ENCODE data around the gene KCNIP4. TPM values are rescaled to one million over a fixed set of nuclear protein-coding genes. Genes with fewer than 3 reads are reported as not detected.

KCNIP4 gene
- total RNA-seq, 2 donors from 2014 or later, result 1.2 TPM; not detected in 1

DNA sequence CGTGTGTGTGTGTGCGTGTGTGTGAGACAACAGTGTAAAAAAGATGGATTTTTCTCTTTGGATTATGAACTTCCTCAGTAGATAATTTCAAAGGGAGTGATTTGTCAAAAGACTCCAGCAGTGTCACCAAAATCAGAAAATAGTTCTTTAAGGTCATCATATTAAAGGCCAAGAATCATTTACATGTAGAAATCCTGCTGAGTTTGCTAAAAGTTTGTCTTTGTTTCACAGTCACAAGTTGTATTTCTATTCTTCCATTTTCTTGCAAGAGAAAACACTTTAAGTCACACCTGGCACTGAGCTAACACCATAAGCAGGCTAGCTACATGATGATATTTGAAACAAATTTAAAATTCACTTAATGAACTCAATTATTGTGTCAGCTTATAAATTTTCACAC is 1025.6 kb downstream of the KCNIP4 start:
- no peaks in the 10 kb centered on the region for H3K4me1 ChIP-seq (replicated peaks)
- H3K9me3 ChIP-seq, result no peaks in the 10 kb centered on the region
- no peak overlapping the region for H3K4me3 ChIP-seq
- no peaks in the 10 kb centered on the region for H3K36me3 ChIP-seq
- no peak for DNase-seq (ENCODE audit: low spot score)
- TF ChIP-seq, protein P1, sequence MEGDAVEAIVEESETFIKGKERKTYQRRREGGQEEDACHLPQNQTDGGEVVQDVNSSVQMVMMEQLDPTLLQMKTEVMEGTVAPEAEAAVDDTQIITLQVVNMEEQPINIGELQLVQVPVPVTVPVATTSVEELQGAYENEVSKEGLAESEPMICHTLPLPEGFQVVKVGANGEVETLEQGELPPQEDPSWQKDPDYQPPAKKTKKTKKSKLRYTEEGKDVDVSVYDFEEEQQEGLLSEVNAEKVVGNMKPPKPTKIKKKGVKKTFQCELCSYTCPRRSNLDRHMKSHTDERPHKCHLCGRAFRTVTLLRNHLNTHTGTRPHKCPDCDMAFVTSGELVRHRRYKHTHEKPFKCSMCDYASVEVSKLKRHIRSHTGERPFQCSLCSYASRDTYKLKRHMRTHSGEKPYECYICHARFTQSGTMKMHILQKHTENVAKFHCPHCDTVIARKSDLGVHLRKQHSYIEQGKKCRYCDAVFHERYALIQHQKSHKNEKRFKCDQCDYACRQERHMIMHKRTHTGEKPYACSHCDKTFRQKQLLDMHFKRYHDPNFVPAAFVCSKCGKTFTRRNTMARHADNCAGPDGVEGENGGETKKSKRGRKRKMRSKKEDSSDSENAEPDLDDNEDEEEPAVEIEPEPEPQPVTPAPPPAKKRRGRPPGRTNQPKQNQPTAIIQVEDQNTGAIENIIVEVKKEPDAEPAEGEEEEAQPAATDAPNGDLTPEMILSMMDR (IDR thresholded peaks at IDR 0.05), result no peak
- TF ChIP-seq POLR2AphosphoS5 (IDR thresholded peaks at IDR 0.05) (no peak), POLR2A (IDR thresholded peaks at IDR 0.05) (no peak)
- H3K27me3 ChIP-seq (replicated peaks; ENCODE audit: insufficient read depth), result no peaks in the 10 kb centered on the region
- intact Hi-C loops (cut with DNase I), result no loop called here
- WGBS, result 92% methylated on average over 2 of the region's 2 CpGs
- no peak overlapping the region for H3K27ac ChIP-seq

- Histone ChIP-seq H3K36me3 (no peaks in the 10 kb centered on the region), H3K4me3 (no peak overlapping the region), H3K9me3 (no peaks in the 10 kb centered on the region), H3K4me1 (replicated peaks) (no peaks in the 10 kb centered on the region), H3K27me3 (replicated peaks; ENCODE audit: insufficient read depth) (no peaks in the 10 kb centered on the region), H3K27ac (no peak overlapping the region)
- no peak for DNase-seq (ENCODE audit: low spot score)
- TF ChIP-seq POLR2A (IDR thresholded peaks at IDR 0.05) (no peak), POLR2AphosphoS5 (IDR thresholded peaks at IDR 0.05) (no peak)
- TF ChIP-seq, protein P1 (IDR thresholded peaks at IDR 0.05), result no peak
- intact Hi-C loops (cut with DNase I), result no loop called here
- 68% methylated on average over 1 of the region's 1 CpG for WGBS
Measured at GRCh38 chr4:20916106-20916505, 1032.5 kb downstream of the KCNIP4 start.

GRCh38 chr4:20904966-20905365 is 1043.6 kb downstream of the KCNIP4 start:
- TF ChIP-seq POLR2A (IDR thresholded peaks at IDR 0.05) (no peak), POLR2AphosphoS5 (IDR thresholded peaks at IDR 0.05) (no peak)
- TF ChIP-seq, protein P1 (IDR thresholded peaks at IDR 0.05), result no peak
- intact Hi-C loops (cut with DNase I), result no loop called here
- Histone ChIP-seq H3K27me3 (replicated peaks; ENCODE audit: insufficient read depth) (no peaks in the 10 kb centered on the region), H3K27ac (no peak overlapping the region), H3K4me3 (no peak overlapping the region), H3K4me1 (replicated peaks) (no peaks in the 10 kb centered on the region), H3K9me3 (no peaks in the 10 kb centered on the region), H3K36me3 (no peaks in the 10 kb centered on the region)
- no peak for DNase-seq (ENCODE audit: low spot score)
- 74% methylated on average over 3 of the region's 3 CpGs for WGBS

GRCh38 chr4:20901851-20902250 is 1046.7 kb downstream of the KCNIP4 start:
- intact Hi-C loops (cut with DNase I), result no loop called here
- no peak for DNase-seq (ENCODE audit: low spot score)
- no peaks in the 10 kb centered on the region for H3K36me3 ChIP-seq
- 94% methylated on average over 1 of the region's 1 CpG for WGBS
- TF ChIP-seq POLR2A (IDR thresholded peaks at IDR 0.05), result no peak
- TF ChIP-seq, protein P1 (IDR thresholded peaks at IDR 0.05), result no peak
- TF ChIP-seq POLR2AphosphoS5 (IDR thresholded peaks at IDR 0.05), result no peak
- H3K4me1 ChIP-seq (replicated peaks), result no peaks in the 10 kb centered on the region
- H3K9me3 ChIP-seq, result no peaks in the 10 kb centered on the region
- H3K27ac ChIP-seq, result no peak overlapping the region
- no peak overlapping the region for H3K4me3 ChIP-seq
- H3K27me3 ChIP-seq (replicated peaks; ENCODE audit: insufficient read depth), result no peaks in the 10 kb centered on the region

DNA sequence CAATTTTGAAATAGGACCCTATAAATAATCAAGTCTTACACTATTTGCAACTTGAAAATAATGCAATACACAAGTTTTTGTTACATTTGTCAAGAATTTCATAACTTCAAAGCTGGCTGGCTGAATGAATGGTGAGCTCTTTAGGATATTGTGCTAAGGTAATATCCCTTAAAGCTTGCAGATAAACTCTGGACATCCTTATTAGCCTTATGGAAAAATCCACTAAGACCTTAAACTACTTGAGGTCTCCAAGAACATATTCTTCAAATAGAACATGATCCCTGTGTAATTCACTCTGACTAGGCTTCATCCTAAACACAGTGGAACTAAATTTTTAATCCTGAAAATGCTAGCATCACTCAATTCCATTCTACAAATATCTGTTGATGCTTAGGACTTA is 1049.0 kb downstream of the KCNIP4 start:
- Histone ChIP-seq H3K36me3 (no peaks in the 10 kb centered on the region), H3K4me3 (no peak overlapping the region), H3K27me3 (replicated peaks; ENCODE audit: insufficient read depth) (no peaks in the 10 kb centered on the region), H3K27ac (no peak overlapping the region), H3K9me3 (no peaks in the 10 kb centered on the region), H3K4me1 (replicated peaks) (no peaks in the 10 kb centered on the region)
- TF ChIP-seq, protein P1 (IDR thresholded peaks at IDR 0.05), result no peak
- TF ChIP-seq POLR2A (IDR thresholded peaks at IDR 0.05) (no peak), POLR2AphosphoS5 (IDR thresholded peaks at IDR 0.05) (no peak)
- intact Hi-C loops (cut with DNase I), result no loop called here
- no peak for DNase-seq (ENCODE audit: low spot score)
